Hepatocyte (in vitro differentiated cells): ENCODE measurements around the gene EEF1AKMT2.

ENCODE experiments used
- EZH2 ChIP-seq: fragments of 200-600 bp; sonication (generic); IDR thresholded peaks from 2 replicates; pipeline ENCODE4 v1.6.1; 2016; ENCODE audit warnings: antibody characterized with exemption, mild to moderate bottlenecking, borderline replicate concordance
- EZH2phosphoT487 ChIP-seq: fragments of 200-600 bp; sonication (generic); IDR thresholded peaks from one replicate; pipeline ENCODE4 v1.6.1; 2018; ENCODE audit warnings: antibody characterized with exemption, mild to moderate bottlenecking, low read depth, moderate library complexity; ENCODE audit not compliant: unreplicated experiment, severe bottlenecking
- TF ChIP-seq, protein P1 (sequence below): fragments of 200-600 bp; sonication (generic); IDR thresholded peaks from 2 replicates; pipeline ENCODE4 v1.5.1; 2016; ENCODE audit warnings: antibody characterized with exemption, mild to moderate bottlenecking; ENCODE audit not compliant: poor library complexity

DNA sequence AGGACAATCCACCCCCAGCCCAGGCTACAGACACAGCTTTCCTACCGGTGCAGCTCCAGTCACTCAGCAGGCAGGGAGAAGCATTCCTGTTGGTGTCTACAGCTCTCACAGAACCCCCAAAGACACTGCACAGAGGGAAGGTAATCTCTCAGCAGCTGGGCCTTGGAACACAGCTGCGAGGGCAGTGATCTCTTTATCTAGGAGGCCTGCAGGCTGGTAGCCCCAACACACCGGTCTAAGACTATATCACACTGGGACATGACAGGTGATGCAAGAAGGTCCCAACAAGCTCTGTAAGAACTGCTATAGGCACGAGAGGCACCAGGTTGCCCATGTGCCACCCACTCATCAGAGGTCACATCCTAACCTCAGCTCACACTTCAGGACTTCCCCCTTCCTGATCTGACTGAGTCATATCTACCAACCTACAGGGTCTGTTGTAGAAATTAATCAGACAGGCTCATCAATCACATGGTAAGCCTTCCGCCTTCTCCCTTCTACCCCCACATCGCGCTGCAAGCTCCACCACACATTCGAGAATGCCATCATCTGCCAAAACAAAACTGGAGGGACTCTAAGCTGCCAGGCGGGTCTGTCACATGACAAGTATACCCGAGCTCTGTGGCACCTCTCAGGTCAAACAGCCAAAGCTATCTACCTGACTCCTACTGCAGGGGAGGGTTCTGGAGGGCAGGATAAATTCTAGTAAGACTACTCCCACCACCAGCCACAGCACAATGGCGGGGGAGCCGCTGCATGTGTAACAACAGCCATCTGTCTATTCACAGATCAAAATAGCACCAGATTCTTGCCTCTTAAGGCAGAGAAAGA is 73.6 kb downstream of the EEF1AKMT2 start:
- TF ChIP-seq, protein P1, sequence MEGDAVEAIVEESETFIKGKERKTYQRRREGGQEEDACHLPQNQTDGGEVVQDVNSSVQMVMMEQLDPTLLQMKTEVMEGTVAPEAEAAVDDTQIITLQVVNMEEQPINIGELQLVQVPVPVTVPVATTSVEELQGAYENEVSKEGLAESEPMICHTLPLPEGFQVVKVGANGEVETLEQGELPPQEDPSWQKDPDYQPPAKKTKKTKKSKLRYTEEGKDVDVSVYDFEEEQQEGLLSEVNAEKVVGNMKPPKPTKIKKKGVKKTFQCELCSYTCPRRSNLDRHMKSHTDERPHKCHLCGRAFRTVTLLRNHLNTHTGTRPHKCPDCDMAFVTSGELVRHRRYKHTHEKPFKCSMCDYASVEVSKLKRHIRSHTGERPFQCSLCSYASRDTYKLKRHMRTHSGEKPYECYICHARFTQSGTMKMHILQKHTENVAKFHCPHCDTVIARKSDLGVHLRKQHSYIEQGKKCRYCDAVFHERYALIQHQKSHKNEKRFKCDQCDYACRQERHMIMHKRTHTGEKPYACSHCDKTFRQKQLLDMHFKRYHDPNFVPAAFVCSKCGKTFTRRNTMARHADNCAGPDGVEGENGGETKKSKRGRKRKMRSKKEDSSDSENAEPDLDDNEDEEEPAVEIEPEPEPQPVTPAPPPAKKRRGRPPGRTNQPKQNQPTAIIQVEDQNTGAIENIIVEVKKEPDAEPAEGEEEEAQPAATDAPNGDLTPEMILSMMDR = no peak
- TF ChIP-seq EZH2 (no peak), EZH2phosphoT487 (no peak)
